ENCODE data around the gene LCT.
A peak's percentile ranks its signal among the peaks of the same experiment; 100 is the strongest.

LCT gene

GRCh38 chr2:135876066-135876711, 39.2 kb upstream of the LCT start, which contains the start of gene MCM6 (continued):
- TF ChIP-seq ZNF202 (tag by site-specific recombination; IDR thresholded peaks at IDR 0.05; ENCODE audit: borderline replicate concordance) (no peak), ZNF174 (tag by site-specific recombination; IDR thresholded peaks at IDR 0.05) (no peak), ZNF214 (tag by site-specific recombination; IDR thresholded peaks at IDR 0.05; ENCODE audit: borderline replicate concordance) (no peak), ZNF121 (tag by site-specific recombination; IDR thresholded peaks at IDR 0.05) (no peak), KLF16 (tag by site-specific recombination; IDR thresholded peaks at IDR 0.05) (peak; percentile 59; the same call in 1 of the 2 replicates), HIC1 (tag by site-specific recombination; IDR thresholded peaks at IDR 0.05) (no peak), CTCF (tag by site-specific recombination; IDR thresholded peaks at IDR 0.05) (no peak)

- Histone ChIP-seq H3K4me1 (ENCODE audit: control insufficient read depth, insufficient read depth, low read length) (peaks cover 4% of the 10 kb centered on the region; the same call in 1 of the 2 replicates), H3K36me3 (ENCODE audit: control insufficient read depth in 2 of 2, insufficient read depth in 1 of 2, low read length in 2 of 2) (peaks cover 18 to 43% of the 10 kb centered on the region in 2 experiments), H3K27ac (ENCODE audit: extremely low read depth, low read depth, low read length) (peak overlapping the region; percentile 89), H3K9me3 (ENCODE audit: control insufficient read depth, insufficient read depth, low read depth, low read length) (no peaks in the 10 kb centered on the region), H3K4me3 (ENCODE audit: low read depth, low read length) (peak overlapping the region; percentile 82)
- ChIA-PET CTCF (interaction anchor here (0.6 kb wide), 1 partner anchor 61 kb away, joined by 3 read pairs; no protein-coding TSS in a partner anchor), POLR2A (interaction anchor here (0.6 to 1.8 kb wide), 3 partner anchors 11 to 856 kb away, joined by 3 to 7 read pairs (median 4); partner anchors contain the start of gene DARS1)
- TF ChIP-seq ZXDB (tag by site-specific recombination; IDR thresholded peaks at IDR 0.05) (no peak), ZNF114 (tag by site-specific recombination; IDR thresholded peaks at IDR 0.05) (no peak), ZBTB48 (tag by site-specific recombination; IDR thresholded peaks at IDR 0.05) (peak; percentile 47; the same call in 1 of the 2 replicates), GLIS2 (tag by site-specific recombination; IDR thresholded peaks at IDR 0.05) (0 out of 2 replicates have a peak, but pooled peaks have one; percentile 17), ZNF837 (tag by site-specific recombination; IDR thresholded peaks at IDR 0.05) (no peak), GLIS1 (tag by site-specific recombination; IDR thresholded peaks at IDR 0.05) (0 out of 2 replicates have a peak, but pooled peaks have one; percentile 7), ZNF341 (tag by site-specific recombination; IDR thresholded peaks at IDR 0.05; ENCODE audit: low read depth) (peak; percentile 42), ZBTB20 (tag by site-specific recombination; IDR thresholded peaks at IDR 0.05) (no peak), ZNF426 (tag by site-specific recombination; IDR thresholded peaks at IDR 0.05) (no peak), ZNF521 (tag by site-specific recombination; IDR thresholded peaks at IDR 0.05) (no peak), ZNF366 (tag by site-specific recombination; conservative IDR thresholded peaks at IDR 0.05) (0 out of 2 replicates have a peak, but pooled peaks have one; percentile 25), ZNF701 (tag by site-specific recombination; IDR thresholded peaks at IDR 0.05) (no peak), ZNF121 (tag by site-specific recombination; IDR thresholded peaks at IDR 0.05) (no peak), ZNF354C (tag by site-specific recombination; IDR thresholded peaks at IDR 0.05; ENCODE audit: borderline replicate concordance, low read depth) (no peak), PRDM1 (tag by site-specific recombination; IDR thresholded peaks at IDR 0.05) (peak; percentile 93), ZNF670 (tag by site-specific recombination; IDR thresholded peaks at IDR 0.05; ENCODE audit: low read depth) (no peak), ZIC2 (tag by site-specific recombination; IDR thresholded peaks at IDR 0.05) (peak; percentile 75), ZNF335 (tag by site-specific recombination; conservative IDR thresholded peaks at IDR 0.05) (0 out of 2 replicates have a peak, but pooled peaks have one; percentile 24), ZNF501 (tag by site-specific recombination; IDR thresholded peaks at IDR 0.05) (no peak)
Measured at GRCh38 chr2:135875491-135876065, 38.6 kb upstream of the LCT start.
